ENCODE results near the gene HMCN2.

The HMCN2 gene

GRCh38 chr9:130463763-130464745, 198.5 kb downstream of the HMCN2 start:
- no peaks in the 10 kb centered on the region for H3K9me3 Mint-ChIP-seq
- H3K27ac Mint-ChIP-seq, result no peak overlapping the region
- H3K4me3 Mint-ChIP-seq, result no peak overlapping the region
- H3K36me3 Mint-ChIP-seq (ENCODE audit: low read depth), result no peaks in the 10 kb centered on the region
- DNase-seq, result no peak
- H3K4me1 Mint-ChIP-seq, result peaks cover 33% of the 10 kb centered on the region
- no peak for TF ChIP-seq CTCF (IDR thresholded peaks at IDR 0.05)
- peaks cover 48% of the 10 kb centered on the region for H3K27me3 Mint-ChIP-seq (ENCODE audit: low read depth, poor library complexity)

- DNase-seq, result peak; percentile 52
These were observed 200.0 kb downstream of the HMCN2 start for GRCh38 chr9:130465383-130466096.

GRCh38 chr9:130466537-130467217, 201.1 kb downstream of the HMCN2 start:
- H3K4me1 Mint-ChIP-seq, result peaks cover 43% of the 10 kb centered on the region
- H3K4me3 Mint-ChIP-seq, result peak overlapping the region; percentile 68
- no peak overlapping the region for H3K27ac Mint-ChIP-seq
- H3K36me3 Mint-ChIP-seq (ENCODE audit: low read depth), result no peaks in the 10 kb centered on the region
- H3K27me3 Mint-ChIP-seq (ENCODE audit: low read depth, poor library complexity), result peaks cover 41% of the 10 kb centered on the region
- TF ChIP-seq CTCF (IDR thresholded peaks at IDR 0.05), result no peak
- H3K9me3 Mint-ChIP-seq, result no peaks in the 10 kb centered on the region
- DNase-seq, result peak; percentile 42

More at GRCh38 chr9:130465383-130466096, 200.0 kb downstream of the HMCN2 start:
- Mint-ChIP-seq H3K4me1 (peaks cover 33% of the 10 kb centered on the region), H3K9me3 (no peaks in the 10 kb centered on the region), H3K4me3 (no peak overlapping the region), H3K27me3 (ENCODE audit: low read depth, poor library complexity) (peaks cover 44% of the 10 kb centered on the region), H3K36me3 (ENCODE audit: low read depth) (no peaks in the 10 kb centered on the region), H3K27ac (no peak overlapping the region)
- no peak for TF ChIP-seq CTCF (IDR thresholded peaks at IDR 0.05)

- no peaks in the 10 kb centered on the region for H3K9me3 Mint-ChIP-seq
- H3K27me3 Mint-ChIP-seq (ENCODE audit: low read depth, poor library complexity), result peaks cover 46% of the 10 kb centered on the region
- no peak for TF ChIP-seq CTCF (IDR thresholded peaks at IDR 0.05)
- no peaks in the 10 kb centered on the region for H3K36me3 Mint-ChIP-seq (ENCODE audit: low read depth)
- DNase-seq, result peak; percentile 36
- H3K27ac Mint-ChIP-seq, result no peak overlapping the region
- H3K4me1 Mint-ChIP-seq, result peaks cover 48% of the 10 kb centered on the region
- H3K4me3 Mint-ChIP-seq, result peak overlapping the region; percentile 68
These were observed 201.8 kb downstream of the HMCN2 start for GRCh38 chr9:130467316-130467715.

- no peak for TF ChIP-seq CTCF (IDR thresholded peaks at IDR 0.05)
- H3K27ac Mint-ChIP-seq, result no peak overlapping the region
These were observed 203.0 kb downstream of the HMCN2 start for GRCh38 chr9:130468566-130468965.

More at GRCh38 chr9:130468566-130468965, 203.0 kb downstream of the HMCN2 start:
- Mint-ChIP-seq H3K4me1 (peaks cover 56% of the 10 kb centered on the region), H3K4me3 (no peak overlapping the region), H3K27me3 (ENCODE audit: low read depth, poor library complexity) (peaks cover 50% of the 10 kb centered on the region), H3K36me3 (ENCODE audit: low read depth) (no peaks in the 10 kb centered on the region), H3K9me3 (no peaks in the 10 kb centered on the region)
- DNase-seq, result no peak

Data from nephron progenitor cell (in vitro differentiated cells).